OCI-LY3 (cell line): ENCODE results near the gene PTPRN2.

ENCODE experiments used
- H2AFZ ChIP-seq: fragments of 200-600, 300-600 bp; shearing (Covaris generic); 2 replicates; pipeline ENCODE4 v1.6.0; 2014; ENCODE audit warnings: antibody characterized with exemption, low read depth, low read length
- H3K27ac ChIP-seq: fragments of 200-600, 300-600 bp; sonication (generic); 2 replicates; pipeline ENCODE4 v1.5.1; 2014; ENCODE audit warnings: mild to moderate bottlenecking, low read length, moderate library complexity, mixed read lengths
- H3K27me3 ChIP-seq: fragments of 200-600, 300-600 bp; sonication (generic); 2 replicates; pipeline ENCODE4 v1.6.1; 2014; ENCODE audit warnings: low read depth, low read length, mixed read lengths
- H3K36me3 ChIP-seq: fragments of 200-600, 300-600 bp; sonication (generic); replicated peaks from 2 replicates; pipeline ENCODE3; 2014; ENCODE audit warnings: low read depth, low read length, mixed read lengths
- H3K4me1 ChIP-seq: fragments of 300-600, 200-600 bp; sonication (generic); 2 replicates; pipeline ENCODE4 v1.6.1; 2014; ENCODE audit warnings: low read length, mixed read lengths
- H3K4me2 ChIP-seq: fragments of 200-600, 300-600 bp; sonication (generic); 2 replicates; pipeline ENCODE4 v1.6.1; 2014; ENCODE audit warnings: low read length, mixed read lengths
- H3K4me3 ChIP-seq: fragments of 300-600, 200-600 bp; sonication (generic); 2 replicates; pipeline ENCODE4 v1.5.1; 2014; ENCODE audit warnings: antibody characterized with exemption, mild to moderate bottlenecking, low read length, moderate library complexity
- H3K79me2 ChIP-seq: fragments of 300-600, 200-600 bp; shearing (Covaris generic); 2 replicates; pipeline ENCODE4 v1.6.1; 2014; ENCODE audit warnings: mild to moderate bottlenecking, low read length, mixed read lengths
- H3K9ac ChIP-seq: fragments of 300-600, 200-600 bp; shearing (Covaris generic); 2 replicates; pipeline ENCODE4 v1.6.0; 2014; ENCODE audit warnings: mild to moderate bottlenecking, low read length, moderate library complexity
- H3K9me3 ChIP-seq: fragments of 200-600, 300-600 bp; shearing (Covaris generic); 2 replicates; pipeline ENCODE4 v1.6.1; 2014; ENCODE audit warnings: low read length, mixed read lengths; ENCODE audit not compliant: insufficient read depth
- H4K20me1 ChIP-seq: fragments of 200-600, 300-600 bp; sonication (generic); 2 replicates; pipeline ENCODE4 v1.6.1; 2016; ENCODE audit warnings: low read length, mixed read lengths; ENCODE audit not compliant: insufficient read depth
- CTCF ChIP-seq: fragments of 200-600, 300-600 bp; sonication (generic); IDR thresholded peaks from 2 replicates; pipeline ENCODE4 v1.5.1; 2014; ENCODE audit warnings: antibody characterized with exemption, low read length, low read depth
- EZH2phosphoT487 ChIP-seq: fragments of 200-600 bp; shearing (Covaris generic); IDR thresholded peaks from 2 replicates; pipeline ENCODE4 v1.6.1; 2018; ENCODE audit warnings: antibody characterized with exemption, mixed run types, low read depth

PTPRN2 gene

GRCh38 chr7:158063850-158064610, 523.6 kb downstream of the PTPRN2 start:
- Histone ChIP-seq H3K9me3 (no peaks in the 10 kb centered on the region), H3K27ac (no peak overlapping the region), H3K4me2 (no peak overlapping the region), H3K36me3 (no peaks in the 10 kb centered on the region), H3K9ac (no peak overlapping the region), H3K27me3 (no peaks in the 10 kb centered on the region), H3K4me3 (no peak overlapping the region), H3K79me2 (no peaks in the 10 kb centered on the region), H4K20me1 (no peaks in the 10 kb centered on the region), H2AFZ (no peak overlapping the region), H3K4me1 (no peaks in the 10 kb centered on the region)
- no peak for TF ChIP-seq CTCF
- TF ChIP-seq EZH2phosphoT487: no peak

DNA sequence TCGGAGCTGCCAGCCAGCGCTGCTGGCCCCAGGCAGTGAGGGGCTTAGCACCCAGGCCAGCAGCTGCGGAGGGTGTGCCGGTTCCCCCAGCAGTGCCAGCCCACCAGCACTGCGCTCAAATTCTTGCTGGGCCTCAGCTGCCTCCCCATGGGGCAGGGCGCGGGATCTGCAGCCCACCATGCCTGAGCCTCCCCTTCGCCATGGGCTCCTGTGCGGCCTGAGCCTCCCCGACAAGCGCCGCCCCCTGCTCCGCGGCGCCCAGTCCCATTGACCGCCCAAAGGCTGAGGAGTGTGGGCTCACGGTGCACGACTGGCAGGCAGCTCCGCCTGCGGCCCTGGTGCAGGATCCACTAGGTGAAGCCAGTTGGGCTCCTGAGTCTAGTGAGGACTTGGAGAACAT, 525.0 kb downstream of the PTPRN2 start:
- Histone ChIP-seq H3K4me1 (no peaks in the 10 kb centered on the region), H3K36me3 (no peaks in the 10 kb centered on the region), H3K27ac (no peak overlapping the region), H2AFZ (no peak overlapping the region), H3K79me2 (no peaks in the 10 kb centered on the region), H3K9me3 (no peaks in the 10 kb centered on the region), H3K4me3 (no peak overlapping the region), H4K20me1 (no peaks in the 10 kb centered on the region), H3K27me3 (no peaks in the 10 kb centered on the region), H3K4me2 (no peak overlapping the region), H3K9ac (no peak overlapping the region)
- TF ChIP-seq EZH2phosphoT487 (no peak), CTCF (no peak)

- TF ChIP-seq EZH2phosphoT487 (no peak), CTCF (no peak)
- no peak overlapping the region for H3K4me3 ChIP-seq
Observed at GRCh38 chr7:158061884-158062656, 525.6 kb downstream of the PTPRN2 start.

GRCh38 chr7:158061026-158061630, 526.5 kb downstream of the PTPRN2 start:
- no peaks in the 10 kb centered on the region for H3K27me3 ChIP-seq
- H3K27ac ChIP-seq: no peak overlapping the region
- H3K9ac ChIP-seq: no peak overlapping the region
- H3K4me2 ChIP-seq: no peak overlapping the region
- H3K9me3 ChIP-seq: no peaks in the 10 kb centered on the region
- no peak overlapping the region for H2AFZ ChIP-seq
- H3K36me3 ChIP-seq: no peaks in the 10 kb centered on the region
- no peak overlapping the region for H3K4me3 ChIP-seq
- H3K79me2 ChIP-seq: no peaks in the 10 kb centered on the region
- TF ChIP-seq EZH2phosphoT487 (no peak), CTCF (no peak)
- no peaks in the 10 kb centered on the region for H3K4me1 ChIP-seq
- H4K20me1 ChIP-seq: no peaks in the 10 kb centered on the region

More at GRCh38 chr7:158061884-158062656, 525.6 kb downstream of the PTPRN2 start:
- no peak overlapping the region for H3K4me2 ChIP-seq
- H3K36me3 ChIP-seq: no peaks in the 10 kb centered on the region
- H3K9me3 ChIP-seq: no peaks in the 10 kb centered on the region
- H2AFZ ChIP-seq: no peak overlapping the region
- no peak overlapping the region for H3K27ac ChIP-seq
- H3K79me2 ChIP-seq: no peaks in the 10 kb centered on the region
- no peaks in the 10 kb centered on the region for H3K27me3 ChIP-seq
- H4K20me1 ChIP-seq: no peaks in the 10 kb centered on the region
- H3K9ac ChIP-seq: no peak overlapping the region
- no peaks in the 10 kb centered on the region for H3K4me1 ChIP-seq
